Measurements from ENCODE around the gene RNF19B.
"Not testable (repeated sequence)": the region's sequence is repeated elsewhere in the genome, so short reads cannot be mapped to it uniquely, and the experiment has no call there.

RNF19B gene

GRCh38 chr1:32928285-32928684 is 36.3 kb downstream of the RNF19B start:
- DNase-seq: no peak

DNA sequence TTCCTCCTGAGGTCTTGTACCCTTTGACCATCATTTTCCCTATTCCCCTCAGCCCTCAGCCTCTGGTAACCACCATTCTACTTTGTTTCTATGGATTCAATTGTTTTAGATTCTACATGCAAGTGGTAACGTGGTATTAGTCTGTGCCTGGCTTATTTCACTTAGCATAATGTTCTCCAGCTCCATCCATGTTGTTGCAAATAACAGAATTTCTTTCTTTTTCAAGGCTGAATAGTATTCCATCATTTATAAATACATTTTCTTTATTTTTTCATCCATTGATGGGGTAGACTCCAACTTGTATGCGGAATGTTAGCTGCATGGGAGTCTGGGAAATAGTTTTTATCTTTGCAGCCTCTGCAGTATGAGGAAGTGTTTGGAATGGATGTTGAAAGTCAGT is 37.2 kb downstream of the RNF19B start:
- no peak for DNase-seq

GRCh38 chr1:32926562-32926961 is 38.0 kb downstream of the RNF19B start:
- no peak for DNase-seq

- no peak for DNase-seq
Measured at GRCh38 chr1:32925403-32926162, 39.0 kb downstream of the RNF19B start.

- DNase-seq: no peak
Measured at GRCh38 chr1:32924881-32925344, 39.7 kb downstream of the RNF19B start.

DNA sequence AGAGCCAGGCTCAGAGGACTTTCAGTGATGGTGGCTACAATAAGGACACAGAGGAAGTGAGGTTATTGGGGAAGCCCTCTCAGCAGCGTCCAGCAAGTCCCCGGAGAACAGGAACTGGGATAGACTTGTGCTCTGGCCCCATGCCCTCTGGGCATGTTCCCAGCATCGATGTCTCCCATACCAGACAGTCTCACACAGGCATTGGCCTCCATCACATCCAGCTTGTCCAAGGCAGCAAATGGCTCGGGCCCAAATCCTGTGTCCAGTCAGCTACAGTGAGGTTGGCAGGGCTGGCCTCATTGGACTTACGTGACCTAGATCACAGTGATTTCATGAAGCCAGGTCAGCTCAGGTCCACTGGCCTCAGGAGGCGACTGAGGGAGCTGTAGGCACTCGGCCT is 43.8 kb downstream of the RNF19B start:
- DNase-seq: no peak

DNA sequence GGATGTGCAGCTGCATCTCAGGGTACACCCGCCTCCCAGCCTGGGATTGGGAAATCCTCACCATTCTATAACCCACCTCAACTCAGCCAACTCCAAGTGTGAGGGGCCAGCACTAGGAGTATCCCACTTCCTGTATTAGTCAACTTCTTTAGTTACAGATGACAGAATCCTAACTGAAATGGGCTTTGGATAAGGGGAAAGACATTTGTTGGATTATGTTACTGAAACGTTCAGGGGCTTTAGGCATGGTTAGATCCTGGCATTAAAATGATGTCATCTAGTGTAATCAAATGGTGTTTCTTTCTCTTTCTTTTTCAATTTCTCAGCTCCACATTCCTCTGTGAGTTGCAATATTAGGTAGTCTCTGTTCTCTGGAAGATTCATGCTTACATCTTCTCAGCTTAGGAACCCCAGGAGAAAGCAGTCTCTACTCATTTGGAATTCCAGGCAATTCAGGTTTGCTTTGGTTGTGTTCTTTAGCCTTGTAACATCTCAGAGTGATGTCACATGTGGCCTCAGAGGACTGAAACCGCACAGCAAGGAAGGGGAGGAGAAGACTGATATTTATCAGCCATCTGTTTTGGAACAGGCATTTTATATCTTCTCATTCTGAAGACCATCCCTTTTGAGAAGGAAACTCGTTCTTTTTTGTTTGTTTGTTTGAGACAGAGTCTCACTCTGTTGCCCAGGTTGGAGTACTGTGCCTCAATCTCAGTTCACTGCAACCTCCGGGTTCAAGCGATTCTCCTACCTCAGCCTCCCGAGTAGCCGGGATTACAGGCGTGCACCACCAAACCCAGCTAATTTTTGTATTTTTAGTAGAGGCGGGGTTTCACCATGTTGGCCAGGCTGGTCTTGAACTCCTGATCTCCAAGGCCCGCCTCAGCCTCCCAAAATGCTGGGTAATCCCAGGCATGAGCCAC is 44.5 kb downstream of the RNF19B start:
- no peak for DNase-seq

DNA sequence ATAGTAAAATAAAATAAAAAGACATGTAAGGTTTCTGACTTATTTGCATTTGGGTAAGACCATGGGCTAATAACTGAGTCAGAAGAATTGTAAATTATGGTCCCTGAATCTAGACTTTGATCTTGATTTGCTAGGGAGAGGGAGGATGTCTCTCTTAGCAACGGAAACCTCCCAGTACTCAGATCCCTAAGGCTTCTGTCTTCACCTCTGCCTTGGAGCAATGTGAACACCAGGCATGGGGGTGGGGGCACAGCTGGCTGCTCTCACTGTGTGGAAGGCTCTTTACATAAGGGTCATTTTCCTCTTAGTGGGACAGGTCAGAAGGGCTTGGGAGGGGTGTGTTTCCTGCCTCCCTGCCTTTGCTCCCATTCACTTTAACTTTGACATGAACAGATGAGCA is 46.4 kb downstream of the RNF19B start:
- DNase-seq: no peak

GRCh38 chr1:32917521-32917920 is 47.1 kb downstream of the RNF19B start:
- DNase-seq: no peak

DNA sequence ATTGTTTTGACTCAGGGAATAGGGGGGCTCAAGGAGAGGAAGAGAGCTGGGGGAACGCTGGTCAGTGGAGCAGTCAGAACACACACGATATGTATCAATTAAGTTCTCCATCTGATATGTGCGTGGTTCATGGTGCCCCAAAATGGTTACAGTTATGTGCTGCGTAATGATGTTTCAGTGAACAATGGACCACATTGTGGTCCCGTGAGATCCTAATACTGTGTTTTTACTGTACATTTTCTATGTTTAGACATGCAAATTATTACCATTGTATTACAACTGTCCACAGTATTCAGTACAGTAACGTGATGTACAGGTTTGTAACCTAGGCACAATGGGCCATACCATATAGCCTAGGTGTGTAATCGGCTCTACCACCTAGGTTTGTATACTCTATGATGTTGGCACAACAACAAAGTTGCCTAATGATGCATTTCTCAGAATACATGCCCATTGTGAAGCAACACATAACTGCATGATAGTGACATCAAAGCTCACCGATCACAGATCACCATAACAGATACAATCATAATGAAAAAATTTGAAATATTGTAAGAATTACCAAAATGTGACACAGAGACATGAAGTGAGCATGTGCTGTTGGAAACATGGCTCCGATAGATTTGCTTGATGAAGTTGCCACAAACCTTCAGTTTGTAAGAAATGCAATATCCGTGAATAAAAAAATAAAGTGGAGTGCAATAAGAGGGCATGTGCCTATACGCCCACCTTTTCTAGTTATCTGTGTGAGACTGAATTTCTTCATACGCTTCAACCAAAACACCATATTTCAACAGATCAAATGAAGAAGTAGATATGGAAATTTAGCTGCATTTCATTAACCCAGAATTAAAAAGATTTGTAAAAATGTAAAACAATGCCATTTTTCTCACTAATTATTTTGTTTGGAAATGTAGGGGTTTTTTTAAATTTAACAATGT is 48.6 kb downstream of the RNF19B start:
- no peak for DNase-seq

GRCh38 chr1:32910319-32910718 is 54.3 kb downstream of the RNF19B start:
- no peak for DNase-seq

- no peak for DNase-seq
Measured at GRCh38 chr1:32907435-32907834, 57.2 kb downstream of the RNF19B start.

- no peak for DNase-seq
Measured at GRCh38 chr1:32906654-32907053, 58.0 kb downstream of the RNF19B start.

DNA sequence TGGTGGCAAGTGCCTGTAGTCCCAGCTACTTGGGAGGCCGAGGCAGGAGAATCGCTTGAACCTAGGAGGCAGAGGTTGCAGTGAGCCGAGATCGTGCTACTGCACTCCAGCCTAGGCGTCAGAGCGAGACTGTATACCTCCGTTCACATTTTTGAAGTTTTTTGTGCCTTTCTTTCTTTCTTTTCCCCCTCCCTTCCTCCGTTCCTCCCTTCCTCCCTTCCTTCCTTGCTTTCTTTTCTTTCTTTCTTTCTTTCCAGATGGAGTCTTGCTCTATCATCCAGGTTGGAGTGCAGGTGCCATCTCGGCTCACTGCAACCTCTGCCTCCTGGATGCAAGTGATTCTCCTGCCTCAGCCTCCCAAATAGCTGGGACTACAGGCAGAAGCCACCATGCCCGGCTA is 59.0 kb downstream of the RNF19B start:
- not testable (repeated sequence) for DNase-seq

- DNase-seq: no peak
Measured at GRCh38 chr1:32904797-32905196, 59.8 kb downstream of the RNF19B start.

DNA sequence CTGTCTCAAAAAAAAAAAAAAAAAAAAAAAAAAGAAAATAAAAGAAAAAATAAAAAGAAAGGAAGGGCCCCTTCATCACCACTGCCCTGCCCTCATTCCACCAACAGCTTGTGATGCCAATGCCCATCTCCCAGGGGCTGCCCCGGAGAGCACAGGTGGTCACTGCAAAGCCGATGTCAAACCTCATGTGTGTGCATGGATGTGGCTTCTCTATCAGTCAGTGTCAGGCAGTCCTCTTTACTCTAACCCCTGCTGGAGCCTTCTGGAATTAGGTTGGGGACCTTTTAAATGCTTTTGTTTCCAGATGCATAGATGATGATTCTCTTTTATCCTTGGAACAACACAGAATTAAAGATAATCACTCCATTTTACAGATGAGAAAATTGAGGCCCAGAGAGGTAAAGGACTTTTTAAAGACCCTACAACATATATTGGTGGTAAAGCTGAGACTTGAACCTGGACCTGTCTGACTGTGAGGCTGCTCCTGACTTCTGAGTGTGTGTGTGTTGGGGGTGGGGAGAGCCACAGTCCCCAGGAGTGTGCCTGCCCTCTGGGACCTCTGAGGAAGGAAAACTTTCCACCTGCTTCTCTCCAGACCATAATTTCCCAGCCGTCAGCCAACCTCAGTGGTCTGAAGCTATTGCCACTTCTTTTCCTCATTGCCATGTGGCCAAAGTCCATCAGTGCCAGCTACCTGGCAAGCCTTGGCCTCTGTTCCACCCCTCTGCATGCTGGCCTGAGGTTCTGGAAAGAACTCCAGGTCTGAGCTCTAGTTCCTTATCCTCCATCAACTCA is 60.4 kb downstream of the RNF19B start:
- DNase-seq: no peak

GRCh38 chr1:32902535-32902920 is 62.1 kb downstream of the RNF19B start:
- DNase-seq: no peak

- no peak for DNase-seq
Measured at GRCh38 chr1:32901823-32902534, 62.6 kb downstream of the RNF19B start.

DNA sequence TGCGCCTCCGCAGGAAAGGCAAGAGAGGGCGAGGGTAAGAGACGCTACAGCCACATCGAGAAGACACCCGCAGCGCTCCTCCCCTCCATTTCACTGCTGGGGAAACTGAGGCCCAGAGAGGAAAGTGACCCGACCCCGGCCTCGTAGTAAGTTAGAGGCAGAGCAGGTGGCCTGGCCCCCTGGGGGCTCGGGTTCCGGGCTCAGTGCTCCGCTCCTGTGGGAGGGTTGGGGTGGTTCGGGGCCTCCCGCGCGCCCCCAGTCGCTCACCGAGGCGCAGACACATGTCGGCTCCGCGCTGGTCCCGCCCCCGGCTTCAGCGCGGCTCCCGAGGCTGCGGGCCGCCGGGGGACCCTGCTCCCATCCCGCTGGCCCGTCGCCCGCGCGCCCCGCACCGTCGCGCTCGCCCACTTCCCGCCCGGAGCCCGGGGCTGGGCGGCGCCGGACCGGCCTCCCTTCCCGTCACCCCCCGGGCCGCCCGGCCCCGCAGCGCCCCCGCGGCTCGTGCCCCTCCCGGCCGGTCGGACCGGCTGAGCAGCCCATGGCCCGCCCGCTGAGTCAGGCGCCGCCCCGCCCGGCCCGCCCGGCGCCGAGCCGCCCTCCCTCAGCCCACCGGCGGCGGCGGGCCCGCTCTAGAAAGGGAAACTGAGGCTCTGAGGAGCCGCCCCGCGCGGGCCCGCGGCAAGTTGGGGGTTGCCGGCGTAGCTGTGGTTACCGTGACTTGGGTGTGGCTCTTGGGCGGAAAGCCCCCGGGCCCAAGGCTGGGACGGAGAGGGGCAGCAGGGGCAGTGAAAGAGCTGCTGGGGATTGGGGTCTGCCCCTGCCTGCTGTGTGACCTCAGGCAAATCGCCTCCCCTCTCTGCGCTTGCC is 63.4 kb downstream of the RNF19B start, which contains the start of gene TMEM54:
TSS of gene TMEM54 (minus strand) at position 434 of the 867 bp plus-strand sequence. CDS start at position 283, 151 bp downstream.
- no peak for DNase-seq

DNA sequence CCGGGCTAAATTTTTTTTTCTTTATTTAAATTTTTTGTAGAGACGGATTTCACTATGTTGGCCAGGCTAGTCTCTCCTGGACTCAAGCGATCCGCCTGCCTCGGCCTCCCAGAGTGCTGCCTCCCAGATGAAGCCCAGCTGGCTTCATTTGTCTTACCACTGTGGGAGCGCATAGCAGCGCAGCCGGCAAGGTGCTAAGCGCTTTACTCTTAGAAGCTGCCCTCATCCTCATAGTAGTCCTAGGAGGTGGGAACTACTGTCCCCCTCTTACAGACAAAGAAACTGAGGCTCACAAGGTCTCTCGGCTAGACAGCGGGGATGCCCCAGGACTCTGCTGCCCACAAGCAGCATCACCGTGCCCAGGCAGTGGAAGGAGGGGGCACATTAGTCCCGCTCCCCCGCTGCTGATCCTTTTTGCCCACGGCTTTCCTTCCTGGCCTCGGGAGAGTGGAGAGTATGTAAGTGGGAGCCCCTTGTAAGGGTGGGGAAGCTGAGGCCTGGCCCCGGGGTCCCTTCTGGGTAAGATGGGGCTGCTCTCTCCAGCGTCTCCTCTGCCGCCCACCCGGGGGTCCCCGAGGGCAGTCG is 64.1 kb downstream of the RNF19B start:
- no peak for DNase-seq

Data from NCI-H1694 (cell line).